Transverse colon (tissue), 4 donors: ENCODE results near the gene ANAPC2. TPM values are rescaled to one million over a fixed set of nuclear protein-coding genes. Genes with fewer than 3 reads are reported as not detected.

ENCODE experiments used
- DNase-seq: peaks from one replicate; pipeline ENCODE4 v3.0.0-alpha.2; 2019
- H3K27ac ChIP-seq, 4 donors: fragments of 200-600 bp; sonication (generic); 2 replicates each; pipeline ENCODE4 v1.5.1; 2016 to 2018; ENCODE audit warnings: inconsistent platforms in 4 of 4
- H3K27me3 ChIP-seq: fragments of 200-600 bp; sonication (generic); 2 replicates; pipeline ENCODE4 v1.5.1; 2017; ENCODE audit warnings: inconsistent platforms
- H3K36me3 ChIP-seq, 4 donors: fragments of 200-600 bp; sonication (generic); 2 replicates each; pipeline ENCODE4 v1.5.1; 2017 to 2019; ENCODE audit warnings: inconsistent platforms in 4 of 4
- H3K4me1 ChIP-seq, 4 donors: fragments of 200-600 bp; sonication (generic); 2 replicates each; pipeline ENCODE4 v1.5.1; 2017 to 2020; ENCODE audit warnings: inconsistent platforms in 4 of 4
- H3K4me3 ChIP-seq, 4 donors: fragments of 200-600 bp; sonication (generic); 1 replicate in 1 of 4; 2 replicates in 3 of 4; pipeline versions ENCODE4 v1.5.1 to v1.6.1; 2017 to 2019; ENCODE audit warnings: inconsistent platforms in 4 of 4
- H3K9me3 ChIP-seq, 2 donors: fragments of 200-600 bp; sonication (generic); 2 replicates each; pipeline ENCODE4 v1.5.1; 2017 to 2019; ENCODE audit warnings: inconsistent platforms in 2 of 2
- CTCF ChIP-seq, 5 experiments: fragments of 200-600 bp in 3 of 5; fragments of 450-650 bp in 2 of 5; sonication (generic) in 3 of 5; IDR thresholded peaks; 1 replicate in 2 of 5; 2 replicates in 3 of 5; pipeline ENCODE4 v1.5.1; 2016 to 2017; ENCODE audit warnings: antibody characterized with exemption in 5 of 5, inconsistent platforms in 3 of 5, mild to moderate bottlenecking in 2 of 5, moderate library complexity in 1 of 5
- EP300 ChIP-seq: sonication (generic); formaldehyde crosslinking; IDR thresholded peaks from one replicate; pipeline ENCODE4 v1.6.1; 2017; ENCODE audit warnings: antibody characterized with exemption, low read depth
- POLR2A ChIP-seq: fragments of 450-650 bp; IDR thresholded peaks from one replicate; pipeline ENCODE4 v1.6.1; 2016; ENCODE audit warnings: antibody characterized with exemption, mild to moderate bottlenecking, moderate library complexity
- POLR2AphosphoS5 ChIP-seq, 3 donors: sonication (generic); formaldehyde crosslinking; IDR thresholded peaks; one replicate each; pipeline ENCODE4 v1.6.1; 2016; ENCODE audit warnings: antibody characterized with exemption in 3 of 3
- WGBS, 2 donors: methylation state at CpG; one replicate each; pipeline ENCODE4 v1.1.5; 2018; ENCODE audit warnings: low coverage in 1 of 2; 5-methylcytosine and 5-hydroxymethylcytosine counted together
- in situ Hi-C, 4 donors: fragments of 200-750 bp; cut with MboI; loops; one replicate each; pipeline versions ENCODE4 v1.15.0 to v1.15.1; 2017; ENCODE audit warnings: low sequenced_read_pairs in 3 of 4, low pct_ligation_motif_present in 1 of 4, low pct_unique_long_range_greater_than_20kb in 1 of 4
- intact Hi-C: fragments of 100-400 bp; cut with DNase I; formaldehyde crosslinking; loops from one replicate; pipeline ENCODE4 v1.15.1; 2023; ENCODE audit warnings: low total_unique reads
- total RNA-seq, 4 donors: library from RNA; depleted of rRNA; stranded (reverse); fragments of >200 nt; gene quantifications; one replicate each; pipeline ENCODE4 v1.1.0, GENCODE V29; 2016

ANAPC2 gene
- total RNA-seq, 4 donors from 2014 or later: 37.0 to 176 (median 70.3) TPM

GRCh38 chr9:137189297-137190295 is 1.2 kb upstream of the ANAPC2 start:
- DNase-seq: no peak
- TF ChIP-seq EP300: no peak
- TF ChIP-seq CTCF (IDR thresholded peaks at IDR 0.05): no peak
- no peak for TF ChIP-seq POLR2A
- TF ChIP-seq POLR2AphosphoS5 (IDR thresholded peaks at IDR 0.05): no peak
- no peaks in the 10 kb centered on the region for H3K27me3 ChIP-seq
- no peaks in the 10 kb centered on the region for H3K9me3 ChIP-seq
- H3K4me3 ChIP-seq: peak overlapping the region; percentile 31 to 98 (median 78)
- H3K27ac ChIP-seq: peak overlapping the region; percentile 94 to 99 (median 97)
- no peaks in the 10 kb centered on the region for H3K36me3 ChIP-seq
- 18% methylated on average over 21 of the region's 23 CpGs; no CpG with 5 or more reads in 1 of the 2 donors for WGBS, 2 donors
- intact Hi-C loops (no loop called here), in situ Hi-C loops (no loop called here)
- peaks cover 36 to 52% (median 45%) of the 10 kb centered on the region in 4 donors for H3K4me1 ChIP-seq

GRCh38 chr9:137188086-137188489 is 272 bp downstream of the ANAPC2 start:
- H3K4me3 ChIP-seq: peak overlapping the region; percentile 69 to 98 (median 78)
- no peak for TF ChIP-seq EP300
- no peak for TF ChIP-seq CTCF (IDR thresholded peaks at IDR 0.05)
- TF ChIP-seq POLR2A: no peak
- no peak for TF ChIP-seq POLR2AphosphoS5 (IDR thresholded peaks at IDR 0.05)
- peak overlapping the region; percentile 94 to 99 (median 97) for H3K27ac ChIP-seq
- intact Hi-C loops: no loop called here
- 1% methylated on average over 31 of the region's 31 CpGs; no CpG with 5 or more reads in 1 of the 2 donors for WGBS, 2 donors
- H3K36me3 ChIP-seq: peaks cover 0 to 10% (median 6%) of the 10 kb centered on the region in 4 donors
- no peak for DNase-seq
- no peaks in the 10 kb centered on the region for H3K27me3 ChIP-seq
- in situ Hi-C loops: no loop called here
- no peaks in the 10 kb centered on the region for H3K9me3 ChIP-seq
- peaks cover 36 to 45% (median 39%) of the 10 kb centered on the region in 4 donors for H3K4me1 ChIP-seq

- 85% methylated on average over 15 of the region's 15 CpGs; no CpG with 5 or more reads in 1 of the 2 donors for WGBS, 2 donors
- no peak for TF ChIP-seq POLR2AphosphoS5 (IDR thresholded peaks at IDR 0.05)
- no peak for TF ChIP-seq POLR2A
- TF ChIP-seq CTCF (IDR thresholded peaks at IDR 0.05): no peak
- TF ChIP-seq EP300: no peak
- H3K27me3 ChIP-seq: no peaks in the 10 kb centered on the region
- H3K4me3 ChIP-seq: peak overlapping the region in 3 of 4 donors; percentile 74 to 98 (median 83)
- in situ Hi-C loops (no loop called here), intact Hi-C loops (no loop called here)
- no peaks in the 10 kb centered on the region for H3K9me3 ChIP-seq
- no peak for DNase-seq
- H3K36me3 ChIP-seq: peaks cover 0 to 17% (median 9%) of the 10 kb centered on the region in 4 donors
- peaks cover 36 to 45% (median 39%) of the 10 kb centered on the region in 4 donors for H3K4me1 ChIP-seq
- H3K27ac ChIP-seq: peak overlapping the region in 1 of 4 donors; percentile 99
These were observed 974 bp downstream of the ANAPC2 start for GRCh38 chr9:137187386-137187785.

- DNase-seq: no peak
- in situ Hi-C loops (no loop called here), intact Hi-C loops (no loop called here)
- H3K27me3 ChIP-seq: no peaks in the 10 kb centered on the region
- H3K4me1 ChIP-seq: peaks cover 36 to 45% (median 39%) of the 10 kb centered on the region in 4 donors
- peaks cover 0 to 25% (median 9%) of the 10 kb centered on the region in 4 donors for H3K36me3 ChIP-seq
- TF ChIP-seq CTCF (IDR thresholded peaks at IDR 0.05) (no peak), POLR2AphosphoS5 (IDR thresholded peaks at IDR 0.05) (no peak), EP300 (no peak), POLR2A (no peak)
- no peaks in the 10 kb centered on the region for H3K9me3 ChIP-seq
- H3K4me3 ChIP-seq: peak overlapping the region in 1 of 4 donors; percentile 98
- WGBS, 2 donors: 55% methylated on average over 6 of the region's 6 CpGs; no CpG with 5 or more reads in 1 of the 2 donors
- no peak overlapping the region for H3K27ac ChIP-seq
These were observed 2.0 kb downstream of the ANAPC2 start for GRCh38 chr9:137186385-137186784.
